Stimulated activated CD4-positive, alpha-beta T cell treated with anti-CD3 and anti-CD28 coated beads, Interleukin-4, amount 100 ng/mL, for 1 hour (primary cell): ENCODE measurements around the gene ADRA2A.

Experiments
- DNase-seq: peaks from one replicate; pipeline ENCODE4 v3.0.0-alpha.2; 2020

ADRA2A gene

GRCh38 chr10:111076682-111077478, at the start of gene ADRA2A:
Gene ADRA2A (plus strand): TSS chr10:111077029. CDS start chr10:111077997, 968 bp downstream.
- peak; percentile 26 for DNase-seq

DNA sequence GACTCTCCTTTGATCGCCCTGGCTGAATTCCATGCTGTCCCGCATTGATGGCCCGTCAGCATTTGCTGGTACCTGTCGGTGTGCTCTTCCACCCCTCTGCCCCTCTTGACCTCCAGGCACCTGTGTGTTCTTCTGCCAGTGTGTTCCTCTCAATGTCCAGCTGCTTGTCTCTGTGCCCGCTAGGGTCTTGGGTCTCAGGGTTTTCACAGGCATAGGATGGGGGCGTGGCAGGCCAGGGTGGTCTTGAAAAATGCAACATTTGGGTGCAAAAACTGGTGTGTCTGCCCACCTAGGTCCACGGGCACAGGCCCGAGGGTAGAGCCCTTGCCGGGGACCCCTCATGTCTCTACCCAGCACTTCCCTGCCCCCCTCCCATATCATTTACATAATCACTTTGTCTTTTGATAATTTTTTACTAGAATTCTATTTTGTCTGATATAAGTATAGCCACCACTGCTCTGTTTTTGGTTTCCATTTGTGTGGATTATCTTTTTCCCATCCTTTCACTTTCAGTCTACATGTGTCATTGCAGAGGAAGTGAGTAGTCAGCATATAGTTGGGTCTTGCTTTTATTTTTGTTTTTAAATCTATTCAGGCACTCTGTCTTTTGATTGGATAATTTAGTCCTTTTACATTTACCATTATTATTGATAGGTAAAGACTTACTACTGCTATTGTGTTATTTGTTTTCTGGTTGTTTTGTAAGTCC, 46.6 kb upstream of the ADRA2A start:
- DNase-seq = no peak

DNA sequence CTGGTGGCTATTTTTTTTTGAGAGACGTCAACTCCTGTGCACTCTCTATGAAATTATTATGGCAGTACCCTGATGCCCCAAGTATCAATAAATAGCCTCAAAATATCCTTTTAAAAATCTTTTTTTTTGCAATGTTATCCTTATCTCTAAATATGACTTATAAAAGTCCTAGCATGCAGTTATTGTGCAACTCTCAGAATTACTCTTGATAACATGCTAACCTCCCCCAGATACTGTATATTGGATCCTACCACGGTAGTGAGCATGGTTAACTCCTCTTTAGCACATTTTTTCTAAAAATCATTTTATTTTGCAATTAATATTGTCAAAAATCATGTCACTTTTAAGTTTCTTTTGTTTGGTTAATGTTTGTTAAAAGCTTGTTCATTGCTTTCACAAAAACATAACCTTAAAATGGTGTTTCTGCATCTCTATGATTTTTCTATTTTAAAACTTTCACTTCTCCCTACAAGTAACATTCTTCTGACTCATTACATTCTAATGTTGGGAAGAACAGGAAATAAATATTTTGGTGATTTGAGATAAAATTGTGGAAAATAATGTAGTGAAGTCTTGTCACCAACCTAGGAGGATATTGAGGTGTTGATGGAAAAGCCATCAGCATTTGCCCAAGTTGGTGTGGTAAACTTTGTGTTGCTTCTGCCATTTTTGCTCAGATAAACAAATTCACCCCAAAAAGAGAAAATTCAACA, 42.1 kb upstream of the ADRA2A start:
- DNase-seq = no peak

DNA sequence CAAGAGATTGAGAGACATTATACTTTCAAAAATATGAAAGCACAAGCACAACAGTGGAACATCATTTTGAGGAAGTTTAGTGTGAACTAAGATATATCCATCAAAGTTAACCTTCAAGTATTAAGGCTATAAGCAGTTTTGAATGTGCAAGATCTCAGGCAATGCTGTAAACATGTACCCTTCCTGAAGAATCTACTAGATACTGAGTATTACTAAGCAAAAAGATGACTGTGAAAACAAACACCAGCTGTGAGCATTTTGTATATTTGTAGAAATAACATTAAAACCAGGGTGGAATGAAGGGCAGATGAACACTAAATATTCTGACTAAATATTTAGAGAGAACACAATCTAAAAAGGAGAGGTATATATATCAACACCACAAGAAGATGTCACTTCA, 41.3 kb upstream of the ADRA2A start:
- DNase-seq = no peak

GRCh38 chr10:111037858-111038257, 39.0 kb upstream of the ADRA2A start:
- no peak for DNase-seq

GRCh38 chr10:111039522-111039921, 37.3 kb upstream of the ADRA2A start:
- DNase-seq = no peak

- no peak for DNase-seq
Observed at GRCh38 chr10:111057006-111057405, 19.8 kb upstream of the ADRA2A start.

DNA sequence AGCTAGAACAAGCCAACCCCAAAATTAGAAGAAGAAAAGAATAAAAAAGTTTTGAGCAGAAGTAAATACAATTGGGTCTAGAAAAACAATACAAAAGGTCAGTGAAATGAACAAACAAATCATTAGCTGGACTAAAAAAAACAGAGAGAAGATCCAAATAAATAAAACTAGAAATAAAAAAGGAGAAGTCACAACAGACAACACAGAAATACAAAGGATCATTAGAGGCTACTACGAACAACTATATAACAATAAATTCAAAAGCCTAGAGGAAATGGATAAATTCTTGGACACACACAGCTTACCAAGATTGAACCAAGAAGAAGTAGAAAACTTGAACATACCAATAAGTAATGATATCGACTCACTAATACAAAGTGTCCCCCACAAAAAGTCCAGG, 13.4 kb upstream of the ADRA2A start:
- DNase-seq = no peak

GRCh38 chr10:111072232-111072631, 4.6 kb upstream of the ADRA2A start:
- no peak for DNase-seq

GRCh38 chr10:111075577-111076185, 1.1 kb upstream of the ADRA2A start:
- DNase-seq = no peak

DNA sequence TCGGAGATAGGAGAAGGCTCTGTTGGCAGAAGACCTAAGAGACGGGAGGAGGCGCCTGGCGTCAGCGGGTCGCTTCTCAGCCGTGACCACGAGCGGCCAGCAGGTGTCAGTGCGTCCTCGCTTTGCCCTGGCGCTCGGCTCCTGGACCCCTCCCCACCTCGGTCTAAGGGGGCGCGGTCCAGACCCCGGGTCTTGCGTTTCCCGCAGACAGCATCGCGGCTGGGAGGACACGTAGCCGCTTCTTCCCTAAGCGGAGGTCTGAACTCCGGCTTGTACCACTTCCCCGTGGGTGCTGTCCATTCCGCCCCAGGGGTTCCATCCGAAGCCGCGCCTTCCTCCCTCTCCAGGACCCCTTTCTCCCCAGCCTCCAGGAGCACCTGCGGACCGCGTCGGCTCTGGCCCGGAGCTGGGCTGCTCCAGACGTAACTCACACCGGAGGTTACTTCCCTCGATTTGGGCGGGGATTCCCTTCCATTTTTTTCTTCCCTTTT, 593 bp upstream of the ADRA2A start:
- peak; percentile 59 for DNase-seq

- DNase-seq = no peak
Observed at GRCh38 chr10:111077479-111077784, 603 bp downstream of the ADRA2A start.

DNA sequence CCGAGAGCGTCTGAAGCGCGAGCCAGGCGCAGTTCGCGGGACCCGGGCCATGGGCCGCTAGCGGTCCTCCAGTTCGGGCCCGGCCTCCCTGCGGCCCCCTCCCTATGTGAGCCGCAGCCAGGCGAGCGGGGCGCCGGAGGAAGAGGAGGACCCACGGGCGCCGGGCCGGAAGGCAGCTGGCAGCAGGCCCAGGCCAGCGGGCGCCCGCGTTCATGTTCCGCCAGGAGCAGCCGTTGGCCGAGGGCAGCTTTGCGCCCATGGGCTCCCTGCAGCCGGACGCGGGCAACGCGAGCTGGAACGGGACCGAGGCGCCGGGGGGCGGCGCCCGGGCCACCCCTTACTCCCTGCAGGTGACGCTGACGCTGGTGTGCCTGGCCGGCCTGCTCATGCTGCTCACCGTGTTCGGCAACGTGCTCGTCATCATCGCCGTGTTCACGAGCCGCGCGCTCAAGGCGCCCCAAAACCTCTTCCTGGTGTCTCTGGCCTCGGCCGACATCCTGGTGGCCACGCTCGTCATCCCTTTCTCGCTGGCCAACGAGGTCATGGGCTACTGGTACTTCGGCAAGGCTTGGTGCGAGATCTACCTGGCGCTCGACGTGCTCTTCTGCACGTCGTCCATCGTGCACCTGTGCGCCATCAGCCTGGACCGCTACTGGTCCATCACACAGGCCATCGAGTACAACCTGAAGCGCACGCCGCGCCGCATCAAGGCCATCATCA, 1.1 kb downstream of the ADRA2A start:
- DNase-seq = peak; percentile 5

DNA sequence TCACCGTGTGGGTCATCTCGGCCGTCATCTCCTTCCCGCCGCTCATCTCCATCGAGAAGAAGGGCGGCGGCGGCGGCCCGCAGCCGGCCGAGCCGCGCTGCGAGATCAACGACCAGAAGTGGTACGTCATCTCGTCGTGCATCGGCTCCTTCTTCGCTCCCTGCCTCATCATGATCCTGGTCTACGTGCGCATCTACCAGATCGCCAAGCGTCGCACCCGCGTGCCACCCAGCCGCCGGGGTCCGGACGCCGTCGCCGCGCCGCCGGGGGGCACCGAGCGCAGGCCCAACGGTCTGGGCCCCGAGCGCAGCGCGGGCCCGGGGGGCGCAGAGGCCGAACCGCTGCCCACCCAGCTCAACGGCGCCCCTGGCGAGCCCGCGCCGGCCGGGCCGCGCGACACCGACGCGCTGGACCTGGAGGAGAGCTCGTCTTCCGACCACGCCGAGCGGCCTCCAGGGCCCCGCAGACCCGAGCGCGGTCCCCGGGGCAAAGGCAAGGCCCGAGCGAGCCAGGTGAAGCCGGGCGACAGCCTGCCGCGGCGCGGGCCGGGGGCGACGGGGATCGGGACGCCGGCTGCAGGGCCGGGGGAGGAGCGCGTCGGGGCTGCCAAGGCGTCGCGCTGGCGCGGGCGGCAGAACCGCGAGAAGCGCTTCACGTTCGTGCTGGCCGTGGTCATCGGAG, 1.8 kb downstream of the ADRA2A start:
- no peak for DNase-seq

GRCh38 chr10:111079241-111079760, 2.5 kb downstream of the ADRA2A start:
- DNase-seq = no peak

DNA sequence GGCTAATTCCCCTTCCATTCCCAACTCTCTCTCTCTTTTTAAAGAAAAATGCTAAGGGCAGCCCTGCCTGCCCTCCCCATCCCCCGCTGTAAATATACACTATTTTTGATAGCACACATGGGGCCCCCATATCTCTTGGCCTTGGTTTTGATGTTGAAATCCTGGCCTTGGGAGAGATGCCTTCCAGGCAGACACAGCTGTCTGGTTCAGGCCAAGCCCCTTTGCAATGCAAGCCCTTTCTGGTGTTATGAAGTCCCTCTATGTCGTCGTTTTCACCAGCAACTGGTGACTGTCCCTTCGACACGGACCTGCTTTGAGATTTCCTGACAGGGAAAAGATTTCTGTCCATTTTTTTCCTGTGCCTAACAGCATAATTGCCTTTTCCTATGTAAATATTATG, 3.0 kb downstream of the ADRA2A start:
- DNase-seq = no peak

DNA sequence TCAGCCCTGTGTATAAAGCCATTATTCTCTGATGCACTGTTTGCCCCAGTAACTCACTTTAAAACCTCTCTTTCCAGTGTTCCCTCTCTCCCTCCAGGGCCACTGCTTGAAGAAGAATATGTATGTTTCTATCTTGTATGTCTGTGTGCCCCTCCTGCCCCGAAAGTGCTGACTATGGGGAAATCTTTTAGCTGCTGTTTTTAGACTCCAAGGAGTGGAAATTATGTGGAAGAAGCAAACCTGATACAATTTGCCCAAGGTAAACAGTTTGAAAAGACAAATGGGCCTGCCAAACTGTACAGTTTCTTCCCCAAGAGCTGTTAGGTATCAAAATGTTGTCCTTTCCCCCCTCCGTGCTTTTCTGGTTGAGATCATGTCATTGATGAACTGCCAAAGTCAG, 3.4 kb downstream of the ADRA2A start:
- DNase-seq = no peak

DNA sequence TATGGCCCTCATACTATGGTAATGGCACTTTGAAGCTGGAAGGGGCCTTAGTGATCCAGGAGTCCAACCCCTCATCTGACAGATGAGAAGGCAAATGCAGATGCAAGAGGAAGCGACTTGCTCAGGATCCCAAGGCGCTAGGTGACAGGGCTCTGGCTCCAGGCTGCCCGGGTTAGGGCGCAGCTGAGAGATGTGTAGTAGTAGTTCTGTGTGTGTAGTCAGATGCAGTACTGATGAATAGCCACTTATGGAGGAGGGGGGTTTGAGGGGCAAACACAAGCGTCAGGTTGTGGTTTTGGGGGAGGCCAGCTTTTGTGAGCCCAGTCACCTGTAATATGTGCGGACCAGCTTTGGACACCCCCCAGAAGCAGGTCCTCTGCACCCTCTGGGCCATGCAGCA, 4.8 kb downstream of the ADRA2A start:
- no peak for DNase-seq

- no peak for DNase-seq
Observed at GRCh38 chr10:111082102-111082975, 5.5 kb downstream of the ADRA2A start.

DNA sequence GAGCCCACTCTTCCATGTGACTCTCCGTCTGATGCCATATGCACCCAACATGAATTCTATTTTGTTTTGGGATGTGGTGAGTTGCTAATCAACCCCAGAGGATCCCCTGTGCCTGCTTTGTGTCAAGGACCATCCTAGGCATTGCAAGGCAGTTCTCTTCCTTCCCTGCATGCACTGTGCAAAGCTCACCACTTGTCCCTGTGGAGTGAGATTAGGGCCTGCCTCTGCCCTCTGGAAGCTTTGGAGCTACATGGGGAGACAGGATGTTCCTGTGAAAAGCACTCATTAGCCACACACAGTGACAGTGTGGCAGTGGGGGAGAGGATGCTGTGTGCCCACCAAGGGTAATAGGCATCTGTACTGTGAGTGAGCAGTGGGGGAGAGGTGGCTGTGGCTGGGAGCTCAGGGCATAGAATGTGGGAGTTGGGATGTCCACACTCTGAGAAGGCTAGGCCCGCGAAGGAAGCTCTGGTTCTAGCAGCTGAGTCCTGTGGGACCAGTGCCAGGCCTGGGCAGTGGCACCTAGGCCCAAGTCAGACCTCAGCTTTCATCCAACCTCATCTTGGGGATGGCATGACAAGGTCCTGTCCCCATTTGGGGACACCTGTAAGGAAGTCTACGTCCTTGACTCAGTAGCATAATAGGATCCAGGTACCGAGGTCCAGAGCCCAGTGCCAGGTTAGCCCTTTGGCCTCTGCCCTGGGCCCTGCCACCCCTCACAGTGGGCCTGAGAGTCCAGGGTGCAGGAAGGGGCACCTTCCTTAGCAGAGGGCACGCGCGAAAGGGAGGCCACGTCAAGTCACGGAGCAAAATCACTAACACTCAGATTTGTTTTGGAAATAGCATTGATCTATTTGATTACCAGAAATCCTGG, 6.6 kb downstream of the ADRA2A start:
- DNase-seq = no peak
